Measurements from ENCODE around the gene M6PR. TPM values are rescaled to one million over a fixed set of nuclear protein-coding genes. Genes with fewer than 3 reads are reported as not detected.

Gene M6PR
- polyA plus RNA-seq, 1 donor from 2014 or later = 52.8 TPM

- Histone ChIP-seq H3K4me2 (ENCODE audit: low read length) (no peak overlapping the region), H2AFZ (ENCODE audit: low read depth, low read length) (no peak overlapping the region), H3K27me3 (ENCODE audit: insufficient read depth, low read depth, low read length) (no peaks in the 10 kb centered on the region), H3K9me3 (ENCODE audit: low read length) (no peaks in the 10 kb centered on the region), H3K9me2 (ENCODE audit: insufficient read depth, low read length) (no peaks in the 10 kb centered on the region), H3K36me3 (ENCODE audit: insufficient read depth, low read length) (no peaks in the 10 kb centered on the region), H3K4me3 (ENCODE audit: low read length) (no peak overlapping the region), H3F3A (ENCODE audit: insufficient read depth, low read length, poor library complexity, severe bottlenecking) (no peaks in the 10 kb centered on the region), H4K20me1 (ENCODE audit: insufficient read depth) (no peaks in the 10 kb centered on the region), H3K9ac (ENCODE audit: low read length) (no peak overlapping the region), H3K27ac (ENCODE audit: low read length) (no peak overlapping the region), H3K79me2 (replicated peaks; ENCODE audit: insufficient read depth, low read length) (no peaks in the 10 kb centered on the region)
- TF ChIP-seq REST (IDR thresholded peaks at IDR 0.05; ENCODE audit: borderline replicate concordance) = no peak
Observed at GRCh38 chr12:8970432-8970831, 21.0 kb upstream of the M6PR start.

GRCh38 chr12:8969861-8970411 is 20.5 kb upstream of the M6PR start:
- H3K36me3 ChIP-seq (ENCODE audit: insufficient read depth, low read length) = no peaks in the 10 kb centered on the region
- TF ChIP-seq POLR2AphosphoS5 (IDR thresholded peaks at IDR 0.05) = no peak
- TF ChIP-seq MXI1 (conservative IDR thresholded peaks at IDR 0.05; ENCODE audit: poor library complexity, severe bottlenecking) = no peak
- TF ChIP-seq RAD21 (conservative IDR thresholded peaks at IDR 0.05) = no peak
- no peak for TF ChIP-seq TAF1 (IDR thresholded peaks at IDR 0.05; ENCODE audit: low read depth)
- TF ChIP-seq EP300 (conservative IDR thresholded peaks at IDR 0.05; ENCODE audit: poor library complexity, severe bottlenecking) = no peak
- no peak for TF ChIP-seq SMC3 (conservative IDR thresholded peaks at IDR 0.05; ENCODE audit: poor library complexity)
- TF ChIP-seq CTCF (IDR thresholded peaks at IDR 0.05; ENCODE audit: poor library complexity, severe bottlenecking) = no peak

GRCh38 chr12:8968761-8969160 is 19.3 kb upstream of the M6PR start:
- no peaks in the 10 kb centered on the region for H3K9me2 ChIP-seq (ENCODE audit: insufficient read depth, low read length)
- no peaks in the 10 kb centered on the region for H3K9me3 ChIP-seq (ENCODE audit: low read length)
- no peaks in the 10 kb centered on the region for H3F3A ChIP-seq (ENCODE audit: insufficient read depth, low read length, poor library complexity, severe bottlenecking)
- H3K4me3 ChIP-seq (ENCODE audit: low read length) = no peak overlapping the region
- H4K20me1 ChIP-seq (ENCODE audit: insufficient read depth) = no peaks in the 10 kb centered on the region
- no peak overlapping the region for H2AFZ ChIP-seq (ENCODE audit: low read depth, low read length)
- no peak overlapping the region for H3K9ac ChIP-seq (ENCODE audit: low read length)
- H3K27ac ChIP-seq (ENCODE audit: low read length) = no peak overlapping the region
- H3K27me3 ChIP-seq (ENCODE audit: insufficient read depth, low read depth, low read length) = no peaks in the 10 kb centered on the region
- H3K36me3 ChIP-seq (ENCODE audit: insufficient read depth, low read length) = no peaks in the 10 kb centered on the region
- H3K4me2 ChIP-seq (ENCODE audit: low read length) = no peak overlapping the region
- TF ChIP-seq MXI1 (conservative IDR thresholded peaks at IDR 0.05; ENCODE audit: poor library complexity, severe bottlenecking) (no peak), EP300 (conservative IDR thresholded peaks at IDR 0.05; ENCODE audit: poor library complexity, severe bottlenecking) (no peak), POLR2AphosphoS5 (IDR thresholded peaks at IDR 0.05) (no peak), RAD21 (conservative IDR thresholded peaks at IDR 0.05) (no peak), CTCF (IDR thresholded peaks at IDR 0.05; ENCODE audit: poor library complexity, severe bottlenecking) (no peak), EZH2 (IDR thresholded peaks at IDR 0.05; ENCODE audit: borderline replicate concordance, insufficient read depth, low read length, poor library complexity, severe bottlenecking) (no peak), SMC3 (conservative IDR thresholded peaks at IDR 0.05; ENCODE audit: poor library complexity) (no peak), REST (IDR thresholded peaks at IDR 0.05; ENCODE audit: borderline replicate concordance) (no peak)
- no peaks in the 10 kb centered on the region for H3K79me2 ChIP-seq (replicated peaks; ENCODE audit: insufficient read depth, low read length)

More at GRCh38 chr12:8969861-8970411, 20.5 kb upstream of the M6PR start:
- no peaks in the 10 kb centered on the region for H3K9me3 ChIP-seq (ENCODE audit: low read length)
- no peaks in the 10 kb centered on the region for H3K27me3 ChIP-seq (ENCODE audit: insufficient read depth, low read depth, low read length)
- H2AFZ ChIP-seq (ENCODE audit: low read depth, low read length) = no peak overlapping the region
- no peaks in the 10 kb centered on the region for H4K20me1 ChIP-seq (ENCODE audit: insufficient read depth)
- no peak overlapping the region for H3K4me3 ChIP-seq (ENCODE audit: low read length)
- no peak overlapping the region for H3K4me2 ChIP-seq (ENCODE audit: low read length)
- H3K9ac ChIP-seq (ENCODE audit: low read length) = no peak overlapping the region
- H3K27ac ChIP-seq (ENCODE audit: low read length) = no peak overlapping the region
- H3K79me2 ChIP-seq (replicated peaks; ENCODE audit: insufficient read depth, low read length) = no peaks in the 10 kb centered on the region
- no peaks in the 10 kb centered on the region for H3F3A ChIP-seq (ENCODE audit: insufficient read depth, low read length, poor library complexity, severe bottlenecking)
- no peaks in the 10 kb centered on the region for H3K9me2 ChIP-seq (ENCODE audit: insufficient read depth, low read length)
